Liver (tissue), 9 donors: ENCODE measurements around the gene CCNY. TPM values are rescaled to one million over a fixed set of nuclear protein-coding genes. Genes with fewer than 3 reads are reported as not detected.

ENCODE experiments used
- DNase-seq: peaks from one replicate; pipeline ENCODE4 v3.0.0-alpha.2; 2017; ENCODE audit warnings: low spot score
- H3K27ac ChIP-seq, 2 donors: one replicate each; pipeline ENCODE4 v1.7.0; 2013; ENCODE audit warnings: inconsistent platforms in 2 of 2, low read length in 2 of 2, control low read depth in 1 of 2, low read depth in 1 of 2, mild to moderate bottlenecking in 1 of 2
- H3K27me3 ChIP-seq, 4 donors: one replicate each; pipeline versions ENCODE4 v1.6.1 to v1.7.0; 2013; ENCODE audit warnings: low read length in 3 of 4, inconsistent platforms in 1 of 4, mild to moderate bottlenecking in 1 of 4, moderate library complexity in 1 of 4; ENCODE audit not compliant: control insufficient read depth in 4 of 4, insufficient read depth in 4 of 4
- H3K36me3 ChIP-seq, 4 donors: one replicate each; pipeline versions ENCODE4 v1.6.1 to v1.7.0; 2013; ENCODE audit warnings: low read length in 3 of 4, mild to moderate bottlenecking in 3 of 4, low read depth in 1 of 4, moderate library complexity in 1 of 4; ENCODE audit not compliant: control insufficient read depth in 4 of 4, insufficient read depth in 3 of 4
- H3K4me1 ChIP-seq, 4 donors: one replicate each; pipeline versions ENCODE4 v1.6.1 to v1.7.0; 2013; ENCODE audit warnings: low read length in 3 of 4, mild to moderate bottlenecking in 3 of 4, moderate library complexity in 1 of 4; ENCODE audit not compliant: control insufficient read depth in 4 of 4, insufficient read depth in 4 of 4
- H3K4me3 ChIP-seq, 3 donors: one replicate each; pipeline versions ENCODE4 v1.6.1 to v1.7.0; 2013; ENCODE audit warnings: low read length in 3 of 3, control low read depth in 1 of 3, low read depth in 1 of 3, mild to moderate bottlenecking in 1 of 3
- H3K9ac ChIP-seq, 2 donors: one replicate each; pipeline ENCODE4 v1.7.0; 2013; ENCODE audit warnings: low read length in 2 of 2, mild to moderate bottlenecking in 2 of 2, moderate library complexity in 2 of 2, control low read depth in 1 of 2, low read depth in 1 of 2
- H3K9me3 ChIP-seq, 4 donors: one replicate each; pipeline versions ENCODE4 v1.6.1 to v1.7.0; 2013; ENCODE audit warnings: low read length in 3 of 4; ENCODE audit not compliant: control insufficient read depth in 4 of 4
- EGR1 ChIP-seq, 2 donors: IDR thresholded peaks; 2 replicates each; pipeline ENCODE4 v1.6.1; 2016 to 2018; ENCODE audit warnings: antibody characterized with exemption in 2 of 2, low read depth in 2 of 2
- FOXA2 ChIP-seq: IDR thresholded peaks from 2 replicates; pipeline ENCODE4 v1.6.1; 2016; ENCODE audit warnings: antibody characterized with exemption
- GABPA ChIP-seq, 2 donors: IDR thresholded peaks in 1 of 2; conservative IDR thresholded peaks in 1 of 2; 2 replicates each; pipeline ENCODE4 v1.6.1; 2016; ENCODE audit warnings: antibody characterized with exemption in 2 of 2, mild to moderate bottlenecking in 1 of 2, moderate library complexity in 1 of 2
- HNF4A ChIP-seq, 2 donors: conservative IDR thresholded peaks; 2 replicates each; pipeline ENCODE4 v1.6.1; 2016; ENCODE audit warnings: antibody characterized with exemption in 2 of 2, mild to moderate bottlenecking in 2 of 2
- HNF4G ChIP-seq: IDR thresholded peaks from 2 replicates; pipeline ENCODE4 v1.6.1; 2016; ENCODE audit warnings: antibody characterized with exemption
- JUND ChIP-seq, 2 donors: IDR thresholded peaks; 2 replicates each; pipeline ENCODE4 v1.6.1; 2016; ENCODE audit warnings: antibody characterized with exemption in 2 of 2
- NR2F2 ChIP-seq: IDR thresholded peaks from 2 replicates; pipeline ENCODE4 v1.6.1; 2016; ENCODE audit warnings: antibody characterized with exemption
- RAD21 ChIP-seq, 2 donors: IDR thresholded peaks; 2 replicates each; pipeline ENCODE4 v1.6.1; 2016; ENCODE audit warnings: antibody characterized with exemption in 2 of 2, mild to moderate bottlenecking in 2 of 2
- RXRA ChIP-seq, 2 donors: IDR thresholded peaks; 2 replicates each; pipeline ENCODE4 v1.6.1; 2017 to 2018; ENCODE audit warnings: antibody characterized with exemption in 2 of 2, mild to moderate bottlenecking in 1 of 2
- SP1 ChIP-seq: IDR thresholded peaks from 2 replicates; pipeline ENCODE4 v1.6.1; 2018; ENCODE audit warnings: antibody characterized with exemption, mild to moderate bottlenecking
- TAF1 ChIP-seq: conservative IDR thresholded peaks from 2 replicates; pipeline ENCODE4 v1.6.1; 2016; ENCODE audit warnings: antibody characterized with exemption, mild to moderate bottlenecking
- YY1 ChIP-seq: IDR thresholded peaks from 2 replicates; pipeline ENCODE4 v1.6.1; 2016; ENCODE audit warnings: antibody characterized with exemption, mild to moderate bottlenecking
- WGBS: extraction: QIAGEN DNeasy Blood & Tissue Kit; methylation state at CpG from one replicate; pipeline ENCODE4 v1.1.7; 2013; 5-methylcytosine and 5-hydroxymethylcytosine counted together
- polyA plus RNA-seq, 2 donors: library from polyadenylated mRNA; stranded (reverse) in 1 of 2; unstranded in 1 of 2; fragments of 200-250 nt in 1 of 2; fragments of >200 nt in 1 of 2; fragmentation: Nextera tagmentation in 1 of 2; extraction: Ambion mirVana in 1 of 2; gene quantifications; one replicate each; pipeline versions ENCODE4 v1.2.1 to v1.2.3, GENCODE V29; 2013 to 2015
- total RNA-seq, 2 donors: library from RNA; depleted of rRNA; stranded (reverse); fragments of >200 nt; gene quantifications; one replicate each; pipeline ENCODE4 v1.2.3, GENCODE V29; 2014
- TF ChIP-seq, protein P1 (sequence below): fragments of 150-350 bp; IDR thresholded peaks from 2 replicates; pipeline ENCODE4 v1.5.1; 2017; ENCODE audit warnings: improper control_type of control experiment, low read depth, low read length; ENCODE audit not compliant: missing input control
- TF ChIP-seq, protein P2 (sequence below): IDR thresholded peaks from 2 replicates; pipeline ENCODE4 v1.6.1; 2016; ENCODE audit warnings: antibody characterized with exemption
- TF ChIP-seq, protein P3 (sequence below): IDR thresholded peaks from 2 replicates; pipeline ENCODE4 v1.6.1; 2016; ENCODE audit warnings: antibody characterized with exemption, mild to moderate bottlenecking
- TF ChIP-seq, protein P4 (sequence below): IDR thresholded peaks from 2 replicates; pipeline ENCODE4 v1.6.1; 2016; ENCODE audit warnings: antibody characterized with exemption
- TF ChIP-seq, protein P5 (sequence below): IDR thresholded peaks from 2 replicates; pipeline ENCODE4 v1.6.1; 2016; ENCODE audit warnings: antibody characterized with exemption
- donor health status: healthy.
- donor health status: healthy.
- donor health status: healthy.
- donor health status: healthy.
- donor health status: healthy.

CCNY gene
- total and polyA plus RNA-seq, 4 donors = 17.6 to 38.4 (median 21.8) TPM

DNA sequence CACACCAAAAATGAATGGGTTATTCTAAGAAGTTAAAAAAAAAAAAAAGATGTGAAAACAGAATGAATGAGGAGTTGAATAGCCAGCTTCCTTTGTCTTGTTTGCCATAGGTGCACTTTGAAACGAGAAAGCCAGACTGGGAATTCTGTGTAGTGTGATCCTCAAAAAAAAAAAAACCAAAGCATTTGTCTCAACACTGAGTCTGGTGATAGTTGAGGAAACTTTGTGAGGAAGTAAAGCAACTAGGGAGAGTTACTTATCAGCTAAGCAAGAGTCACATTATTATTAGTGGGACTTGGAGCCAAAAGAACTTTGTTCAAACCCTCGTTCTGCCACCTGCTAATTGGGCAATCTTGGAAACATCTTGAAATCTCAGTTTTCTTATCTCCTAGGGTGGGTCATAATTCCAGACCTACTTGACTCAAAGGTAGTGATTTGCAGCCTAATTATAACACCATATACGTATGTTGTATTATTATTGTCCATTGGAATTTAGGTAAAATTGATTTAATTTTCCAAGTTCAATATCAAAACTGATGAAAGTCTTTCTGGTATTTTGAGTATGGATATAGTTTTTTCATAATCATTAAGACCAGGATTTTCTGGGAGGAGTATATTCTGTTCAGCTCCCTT is 169.0 kb downstream of the CCNY start:
- Histone ChIP-seq H3K4me1 (peaks cover 2 to 13% (median 8%) of the 10 kb centered on the region in 4 donors), H3K27me3 (no peaks in the 10 kb centered on the region), H3K9me3 (no peaks in the 10 kb centered on the region), H3K9ac (no peak overlapping the region), H3K36me3 (peaks cover 0 to 2% (median under 1%) of the 10 kb centered on the region in 4 donors), H3K4me3 (no peak overlapping the region), H3K27ac (no peak overlapping the region)
- TF ChIP-seq, protein P1, sequence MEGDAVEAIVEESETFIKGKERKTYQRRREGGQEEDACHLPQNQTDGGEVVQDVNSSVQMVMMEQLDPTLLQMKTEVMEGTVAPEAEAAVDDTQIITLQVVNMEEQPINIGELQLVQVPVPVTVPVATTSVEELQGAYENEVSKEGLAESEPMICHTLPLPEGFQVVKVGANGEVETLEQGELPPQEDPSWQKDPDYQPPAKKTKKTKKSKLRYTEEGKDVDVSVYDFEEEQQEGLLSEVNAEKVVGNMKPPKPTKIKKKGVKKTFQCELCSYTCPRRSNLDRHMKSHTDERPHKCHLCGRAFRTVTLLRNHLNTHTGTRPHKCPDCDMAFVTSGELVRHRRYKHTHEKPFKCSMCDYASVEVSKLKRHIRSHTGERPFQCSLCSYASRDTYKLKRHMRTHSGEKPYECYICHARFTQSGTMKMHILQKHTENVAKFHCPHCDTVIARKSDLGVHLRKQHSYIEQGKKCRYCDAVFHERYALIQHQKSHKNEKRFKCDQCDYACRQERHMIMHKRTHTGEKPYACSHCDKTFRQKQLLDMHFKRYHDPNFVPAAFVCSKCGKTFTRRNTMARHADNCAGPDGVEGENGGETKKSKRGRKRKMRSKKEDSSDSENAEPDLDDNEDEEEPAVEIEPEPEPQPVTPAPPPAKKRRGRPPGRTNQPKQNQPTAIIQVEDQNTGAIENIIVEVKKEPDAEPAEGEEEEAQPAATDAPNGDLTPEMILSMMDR = no peak
- TF ChIP-seq RAD21 (IDR thresholded peaks at IDR 0.05) (no peak), SP1 (no peak), EGR1 (IDR thresholded peaks at IDR 0.05; ENCODE audit: low read depth in 2 of 2) (no peak), NR2F2 (no peak), YY1 (no peak), RXRA (IDR thresholded peaks at IDR 0.05) (no peak), JUND (IDR thresholded peaks at IDR 0.05) (no peak), GABPA (IDR thresholded peaks at IDR 0.05 in 1 of 2, conservative IDR thresholded peaks at IDR 0.05 in 1 of 2) (no peak), HNF4A (conservative IDR thresholded peaks at IDR 0.05) (no peak), TAF1 (no peak), HNF4G (no peak), FOXA2 (no peak)
- TF ChIP-seq, protein P2, sequence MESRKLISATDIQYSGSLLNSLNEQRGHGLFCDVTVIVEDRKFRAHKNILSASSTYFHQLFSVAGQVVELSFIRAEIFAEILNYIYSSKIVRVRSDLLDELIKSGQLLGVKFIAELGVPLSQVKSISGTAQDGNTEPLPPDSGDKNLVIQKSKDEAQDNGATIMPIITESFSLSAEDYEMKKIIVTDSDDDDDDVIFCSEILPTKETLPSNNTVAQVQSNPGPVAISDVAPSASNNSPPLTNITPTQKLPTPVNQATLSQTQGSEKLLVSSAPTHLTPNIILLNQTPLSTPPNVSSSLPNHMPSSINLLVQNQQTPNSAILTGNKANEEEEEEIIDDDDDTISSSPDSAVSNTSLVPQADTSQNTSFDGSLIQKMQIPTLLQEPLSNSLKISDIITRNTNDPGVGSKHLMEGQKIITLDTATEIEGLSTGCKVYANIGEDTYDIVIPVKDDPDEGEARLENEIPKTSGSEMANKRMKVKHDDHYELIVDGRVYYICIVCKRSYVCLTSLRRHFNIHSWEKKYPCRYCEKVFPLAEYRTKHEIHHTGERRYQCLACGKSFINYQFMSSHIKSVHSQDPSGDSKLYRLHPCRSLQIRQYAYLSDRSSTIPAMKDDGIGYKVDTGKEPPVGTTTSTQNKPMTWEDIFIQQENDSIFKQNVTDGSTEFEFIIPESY = no peak
- TF ChIP-seq, protein P3, sequence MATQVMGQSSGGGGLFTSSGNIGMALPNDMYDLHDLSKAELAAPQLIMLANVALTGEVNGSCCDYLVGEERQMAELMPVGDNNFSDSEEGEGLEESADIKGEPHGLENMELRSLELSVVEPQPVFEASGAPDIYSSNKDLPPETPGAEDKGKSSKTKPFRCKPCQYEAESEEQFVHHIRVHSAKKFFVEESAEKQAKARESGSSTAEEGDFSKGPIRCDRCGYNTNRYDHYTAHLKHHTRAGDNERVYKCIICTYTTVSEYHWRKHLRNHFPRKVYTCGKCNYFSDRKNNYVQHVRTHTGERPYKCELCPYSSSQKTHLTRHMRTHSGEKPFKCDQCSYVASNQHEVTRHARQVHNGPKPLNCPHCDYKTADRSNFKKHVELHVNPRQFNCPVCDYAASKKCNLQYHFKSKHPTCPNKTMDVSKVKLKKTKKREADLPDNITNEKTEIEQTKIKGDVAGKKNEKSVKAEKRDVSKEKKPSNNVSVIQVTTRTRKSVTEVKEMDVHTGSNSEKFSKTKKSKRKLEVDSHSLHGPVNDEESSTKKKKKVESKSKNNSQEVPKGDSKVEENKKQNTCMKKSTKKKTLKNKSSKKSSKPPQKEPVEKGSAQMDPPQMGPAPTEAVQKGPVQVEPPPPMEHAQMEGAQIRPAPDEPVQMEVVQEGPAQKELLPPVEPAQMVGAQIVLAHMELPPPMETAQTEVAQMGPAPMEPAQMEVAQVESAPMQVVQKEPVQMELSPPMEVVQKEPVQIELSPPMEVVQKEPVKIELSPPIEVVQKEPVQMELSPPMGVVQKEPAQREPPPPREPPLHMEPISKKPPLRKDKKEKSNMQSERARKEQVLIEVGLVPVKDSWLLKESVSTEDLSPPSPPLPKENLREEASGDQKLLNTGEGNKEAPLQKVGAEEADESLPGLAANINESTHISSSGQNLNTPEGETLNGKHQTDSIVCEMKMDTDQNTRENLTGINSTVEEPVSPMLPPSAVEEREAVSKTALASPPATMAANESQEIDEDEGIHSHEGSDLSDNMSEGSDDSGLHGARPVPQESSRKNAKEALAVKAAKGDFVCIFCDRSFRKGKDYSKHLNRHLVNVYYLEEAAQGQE = no peak
- TF ChIP-seq, protein P4, sequence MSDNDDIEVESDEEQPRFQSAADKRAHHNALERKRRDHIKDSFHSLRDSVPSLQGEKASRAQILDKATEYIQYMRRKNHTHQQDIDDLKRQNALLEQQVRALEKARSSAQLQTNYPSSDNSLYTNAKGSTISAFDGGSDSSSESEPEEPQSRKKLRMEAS = no peak
- TF ChIP-seq, protein P5, sequence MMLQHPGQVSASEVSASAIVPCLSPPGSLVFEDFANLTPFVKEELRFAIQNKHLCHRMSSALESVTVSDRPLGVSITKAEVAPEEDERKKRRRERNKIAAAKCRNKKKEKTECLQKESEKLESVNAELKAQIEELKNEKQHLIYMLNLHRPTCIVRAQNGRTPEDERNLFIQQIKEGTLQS = no peak
- WGBS = 52% methylated on average over 3 of the region's 3 CpGs
- no peak for DNase-seq
